H9 (cell line): ENCODE data around the gene ALKBH7. TPM values are rescaled to one million over a fixed set of nuclear protein-coding genes. Genes with fewer than 3 reads are reported as not detected.
"Not testable (repeated sequence)": the region's sequence is repeated elsewhere in the genome, so short reads cannot be mapped to it uniquely, and the experiment has no call there.

ENCODE experiments used
- DNase-seq: peaks from one replicate; pipeline ENCODE4 v3.0.0-alpha.2; 2017
- H2AFZ ChIP-seq: one replicate; pipeline ENCODE4 v1.6.1; 2013; ENCODE audit warnings: mild to moderate bottlenecking, low read length, control low read depth, moderate library complexity
- H2AK5ac ChIP-seq: 2 replicates; pipeline ENCODE4 v1.6.1; 2013; ENCODE audit warnings: low read length, control low read depth, mixed read lengths; ENCODE audit not compliant: insufficient read length
- H2BK120ac ChIP-seq: one replicate; pipeline ENCODE4 v1.6.1; 2013; ENCODE audit warnings: low read depth, mild to moderate bottlenecking, low read length, control low read depth, inconsistent platforms; ENCODE audit not compliant: poor library complexity, severe bottlenecking
- H2BK12ac ChIP-seq: 2 replicates; pipeline ENCODE4 v1.6.1; 2013; ENCODE audit warnings: low read length, control low read depth, mixed read lengths, low read depth; ENCODE audit not compliant: insufficient read length
- H2BK15ac ChIP-seq: 2 replicates; pipeline ENCODE4 v1.6.1; 2013; ENCODE audit warnings: low read depth, low read length, control low read depth
- H2BK20ac ChIP-seq: one replicate; pipeline ENCODE4 v1.6.1; 2013; ENCODE audit warnings: low read depth, mild to moderate bottlenecking, low read length, control low read depth, inconsistent platforms; ENCODE audit not compliant: poor library complexity, severe bottlenecking
- H2BK5ac ChIP-seq: 2 replicates; pipeline ENCODE4 v1.6.1; 2013; ENCODE audit warnings: low read length, control low read depth, mixed read lengths; ENCODE audit not compliant: insufficient read length
- H3K14ac ChIP-seq: 2 replicates; pipeline ENCODE4 v1.6.1; 2013; ENCODE audit warnings: low read length, control low read depth; ENCODE audit not compliant: insufficient read depth
- H3K18ac ChIP-seq: 2 replicates; pipeline ENCODE4 v1.6.1; 2013; ENCODE audit warnings: low read depth, mild to moderate bottlenecking, mixed read lengths, low read length, control low read depth; ENCODE audit not compliant: insufficient read length
- H3K23ac ChIP-seq: 2 replicates; pipeline ENCODE4 v1.6.1; 2013; ENCODE audit warnings: low read length, control low read depth, mixed read lengths, low read depth; ENCODE audit not compliant: insufficient read length
- H3K23me2 ChIP-seq: 2 replicates; pipeline ENCODE4 v1.6.1; 2013; ENCODE audit warnings: low read depth, mild to moderate bottlenecking, mixed read lengths, low read length, control low read depth; ENCODE audit not compliant: insufficient read length, poor library complexity, severe bottlenecking
- H3K27ac ChIP-seq: 2 replicates; pipeline ENCODE4 v1.5.1; 2013; ENCODE audit warnings: low read length, control low read depth, mixed read lengths, low read depth; ENCODE audit not compliant: insufficient read length
- H3K27me3 ChIP-seq: 2 replicates; pipeline ENCODE4 v1.6.1; 2013; ENCODE audit warnings: low read length, control low read depth, inconsistent platforms; ENCODE audit not compliant: insufficient read depth
- H3K4ac ChIP-seq: 2 replicates; pipeline ENCODE4 v1.6.1; 2013; ENCODE audit warnings: low read depth, mild to moderate bottlenecking, control low read depth, inconsistent platforms, low read length, moderate library complexity
- H3K4me1 ChIP-seq: 2 replicates; pipeline ENCODE4 v1.6.1; 2013; ENCODE audit warnings: low read length, control low read depth, inconsistent platforms; ENCODE audit not compliant: insufficient read depth
- H3K4me2 ChIP-seq: 2 replicates; pipeline ENCODE4 v1.6.1; 2013; ENCODE audit warnings: low read length, control low read depth, mixed read lengths; ENCODE audit not compliant: insufficient read length, insufficient read depth
- H3K56ac ChIP-seq: 2 replicates; pipeline ENCODE4 v1.6.1; 2013; ENCODE audit warnings: low read depth, mild to moderate bottlenecking, mixed read lengths, low read length, control low read depth; ENCODE audit not compliant: insufficient read length
- H3K79me1 ChIP-seq: 2 replicates; pipeline ENCODE4 v1.6.1; 2013; ENCODE audit warnings: low read depth, mild to moderate bottlenecking, moderate library complexity, low read length, control low read depth, inconsistent platforms; ENCODE audit not compliant: insufficient read depth, poor library complexity, severe bottlenecking
- H3K79me2 ChIP-seq: 2 replicates; pipeline ENCODE4 v1.6.1; 2013; ENCODE audit warnings: low read length, control low read depth, inconsistent platforms; ENCODE audit not compliant: insufficient read depth
- H3K9ac ChIP-seq: 2 replicates; pipeline ENCODE4 v1.6.1; 2013; ENCODE audit warnings: low read length, control low read depth, mixed read lengths; ENCODE audit not compliant: insufficient read length; ENCODE audit errors: extremely low read depth
- H3K9me3 ChIP-seq: one replicate; pipeline ENCODE4 v1.6.1; 2013; ENCODE audit warnings: low read depth, low read length, inconsistent platforms; ENCODE audit not compliant: control insufficient read depth
- H3T11ph ChIP-seq: one replicate; pipeline ENCODE4 v1.6.1; 2013; ENCODE audit warnings: mild to moderate bottlenecking, low read length, control low read depth, inconsistent platforms
- H4K20me1 ChIP-seq: one replicate; pipeline ENCODE4 v1.6.1; 2013; ENCODE audit not compliant: control insufficient read depth, insufficient read length, insufficient read depth
- H4K5ac ChIP-seq: 2 replicates; pipeline ENCODE4 v1.6.1; 2013; ENCODE audit warnings: low read depth, mild to moderate bottlenecking, mixed read lengths, low read length, control low read depth; ENCODE audit not compliant: insufficient read length
- H4K8ac ChIP-seq: replicated peaks from 2 replicates; pipeline ENCODE4 v1.6.1; 2013; ENCODE audit warnings: low read length, control low read depth, mixed read lengths, low read depth; ENCODE audit not compliant: insufficient read length
- H4K91ac ChIP-seq: 2 replicates; pipeline ENCODE4 v1.6.1; 2013; ENCODE audit warnings: low read depth, mild to moderate bottlenecking, moderate library complexity, mixed read lengths, low read length, control low read depth; ENCODE audit not compliant: insufficient read length
- H3K27ac Mint-ChIP-seq, 3 experiments: 2 replicates in 2 of 3; 3 replicates in 1 of 3; pipeline ENCODE4 v1.8.0; 2020 to 2021; ENCODE audit warnings: mixed read lengths in 3 of 3, mild to moderate bottlenecking in 1 of 3, moderate library complexity in 1 of 3
- H3K27me3 Mint-ChIP-seq: 2 replicates; pipeline ENCODE4 v1.8.0; 2021; ENCODE audit warnings: low read depth, mild to moderate bottlenecking, moderate library complexity, mixed read lengths
- H3K36me3 Mint-ChIP-seq, 3 experiments: 2 replicates in 2 of 3; 3 replicates in 1 of 3; pipeline ENCODE4 v1.8.0; 2020 to 2021; ENCODE audit warnings: low read depth in 3 of 3, mixed read lengths in 3 of 3; ENCODE audit not compliant: insufficient read depth in 1 of 3
- H3K4me1 Mint-ChIP-seq, 2 experiments: 2 replicates each; pipeline ENCODE4 v1.8.0; 2020; ENCODE audit warnings: mixed read lengths in 2 of 2
- H3K4me3 Mint-ChIP-seq, 2 experiments: 2 replicates in 1 of 2; 3 replicates in 1 of 2; pipeline ENCODE4 v1.8.0; 2020 to 2021; ENCODE audit warnings: mild to moderate bottlenecking in 2 of 2, mixed read lengths in 2 of 2, moderate library complexity in 1 of 2
- H3K9me3 Mint-ChIP-seq, 2 experiments: 2 replicates in 1 of 2; 3 replicates in 1 of 2; pipeline ENCODE4 v1.8.0; 2020; ENCODE audit warnings: mild to moderate bottlenecking in 2 of 2, mixed read lengths in 2 of 2, moderate library complexity in 1 of 2
- WGBS: extraction: QIAGEN DNeasy Blood & Tissue Kit; methylation state at CpG from one replicate; pipeline ENCODE4 v1.1.7; 2013; ENCODE audit warnings: missing lambda C conversion rate, low lambda C conversion rate, mixed read lengths; ENCODE audit not compliant: insufficient read length; ENCODE audit errors: extremely low coverage; 5-methylcytosine and 5-hydroxymethylcytosine counted together
- total RNA-seq: library from RNA; stranded (reverse); gene quantifications from 2 replicates; pipeline ENCODE4 v1.2.1, GENCODE V29; 2021
- TF ChIP-seq, protein P1 (sequence below): fragments of 200-600 bp; sonication (generic); conservative IDR thresholded peaks from 3 replicates; pipeline ENCODE4 v1.8.0; 2021; ENCODE audit warnings: antibody characterized with exemption, mild to moderate bottlenecking

Gene ALKBH7
- total RNA-seq, 1 experiment from 2014 or later, result 85.7 TPM

DNA sequence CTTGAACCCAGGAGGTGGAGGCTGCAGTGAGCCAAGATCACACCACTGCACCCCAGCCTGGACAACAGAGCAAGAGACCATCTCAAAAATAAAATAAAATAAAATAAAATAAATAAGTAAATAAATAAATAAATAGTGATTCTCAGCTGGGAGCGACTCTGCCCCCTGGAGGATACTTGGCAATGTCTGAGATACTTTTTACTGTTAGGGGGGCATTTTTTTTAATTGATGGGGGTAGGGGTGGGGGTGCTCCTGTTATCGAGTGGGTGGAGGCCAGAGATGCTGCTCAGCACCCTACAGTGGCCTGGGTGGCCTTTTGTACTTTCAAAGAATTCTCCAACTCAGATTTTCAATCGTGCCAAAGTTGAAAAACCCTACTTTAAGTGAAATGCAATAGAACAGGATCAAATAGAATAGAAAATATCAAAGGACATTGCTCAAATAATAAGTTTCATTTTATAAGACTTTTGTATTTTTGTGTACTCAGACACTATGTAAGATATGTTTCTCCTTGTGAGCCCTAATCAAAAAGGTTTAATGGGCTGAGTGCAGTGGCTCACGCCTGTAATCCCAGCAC, 18.4 kb upstream of the ALKBH7 start:
- Histone ChIP-seq H2BK5ac (no peak overlapping the region), H3K9me3 (no peaks in the 10 kb centered on the region), H3K79me1 (no peaks in the 10 kb centered on the region), H3K4ac (no peak overlapping the region), H3K4me1 (no peaks in the 10 kb centered on the region), H3K23me2 (no peaks in the 10 kb centered on the region), H3T11ph (no peak overlapping the region), H2AFZ (no peak overlapping the region), H3K56ac (no peak overlapping the region), H3K27me3 (no peaks in the 10 kb centered on the region), H3K27ac (no peak overlapping the region), H2BK120ac (no peak overlapping the region), H4K20me1 (no peaks in the 10 kb centered on the region), H3K9ac (no peak overlapping the region), H4K8ac (no peak overlapping the region), H2BK20ac (no peak overlapping the region), H3K14ac (no peak overlapping the region), H3K79me2 (no peaks in the 10 kb centered on the region), H2BK12ac (no peak overlapping the region), H3K4me2 (no peak overlapping the region), H3K23ac (no peak overlapping the region), H2BK15ac (no peak overlapping the region), H4K91ac (no peak overlapping the region), H2AK5ac (no peak overlapping the region), H4K5ac (no peak overlapping the region), H3K18ac (no peak overlapping the region)
- H3K27me3 Mint-ChIP-seq, result peaks cover 7% of the 10 kb centered on the region
- no peak overlapping the region for H3K27ac Mint-ChIP-seq
- no peak for DNase-seq
- no peak overlapping the region for H3K4me3 Mint-ChIP-seq
- H3K4me1 Mint-ChIP-seq, result peaks cover 0 to 6% of the 10 kb centered on the region in 2 experiments; a peak in 2 of 4 replicates
- H3K9me3 Mint-ChIP-seq, result peaks cover 5 to 14% of the 10 kb centered on the region in 2 experiments; a peak in 2 of 5 replicates
- TF ChIP-seq, protein P1, sequence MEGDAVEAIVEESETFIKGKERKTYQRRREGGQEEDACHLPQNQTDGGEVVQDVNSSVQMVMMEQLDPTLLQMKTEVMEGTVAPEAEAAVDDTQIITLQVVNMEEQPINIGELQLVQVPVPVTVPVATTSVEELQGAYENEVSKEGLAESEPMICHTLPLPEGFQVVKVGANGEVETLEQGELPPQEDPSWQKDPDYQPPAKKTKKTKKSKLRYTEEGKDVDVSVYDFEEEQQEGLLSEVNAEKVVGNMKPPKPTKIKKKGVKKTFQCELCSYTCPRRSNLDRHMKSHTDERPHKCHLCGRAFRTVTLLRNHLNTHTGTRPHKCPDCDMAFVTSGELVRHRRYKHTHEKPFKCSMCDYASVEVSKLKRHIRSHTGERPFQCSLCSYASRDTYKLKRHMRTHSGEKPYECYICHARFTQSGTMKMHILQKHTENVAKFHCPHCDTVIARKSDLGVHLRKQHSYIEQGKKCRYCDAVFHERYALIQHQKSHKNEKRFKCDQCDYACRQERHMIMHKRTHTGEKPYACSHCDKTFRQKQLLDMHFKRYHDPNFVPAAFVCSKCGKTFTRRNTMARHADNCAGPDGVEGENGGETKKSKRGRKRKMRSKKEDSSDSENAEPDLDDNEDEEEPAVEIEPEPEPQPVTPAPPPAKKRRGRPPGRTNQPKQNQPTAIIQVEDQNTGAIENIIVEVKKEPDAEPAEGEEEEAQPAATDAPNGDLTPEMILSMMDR, result peak; percentile 56; the same call in 2 of the 3 replicates
- H3K36me3 Mint-ChIP-seq, result no peaks in the 10 kb centered on the region
- WGBS, result no CpG with 5 or more reads among the region's 4 CpGs

DNA sequence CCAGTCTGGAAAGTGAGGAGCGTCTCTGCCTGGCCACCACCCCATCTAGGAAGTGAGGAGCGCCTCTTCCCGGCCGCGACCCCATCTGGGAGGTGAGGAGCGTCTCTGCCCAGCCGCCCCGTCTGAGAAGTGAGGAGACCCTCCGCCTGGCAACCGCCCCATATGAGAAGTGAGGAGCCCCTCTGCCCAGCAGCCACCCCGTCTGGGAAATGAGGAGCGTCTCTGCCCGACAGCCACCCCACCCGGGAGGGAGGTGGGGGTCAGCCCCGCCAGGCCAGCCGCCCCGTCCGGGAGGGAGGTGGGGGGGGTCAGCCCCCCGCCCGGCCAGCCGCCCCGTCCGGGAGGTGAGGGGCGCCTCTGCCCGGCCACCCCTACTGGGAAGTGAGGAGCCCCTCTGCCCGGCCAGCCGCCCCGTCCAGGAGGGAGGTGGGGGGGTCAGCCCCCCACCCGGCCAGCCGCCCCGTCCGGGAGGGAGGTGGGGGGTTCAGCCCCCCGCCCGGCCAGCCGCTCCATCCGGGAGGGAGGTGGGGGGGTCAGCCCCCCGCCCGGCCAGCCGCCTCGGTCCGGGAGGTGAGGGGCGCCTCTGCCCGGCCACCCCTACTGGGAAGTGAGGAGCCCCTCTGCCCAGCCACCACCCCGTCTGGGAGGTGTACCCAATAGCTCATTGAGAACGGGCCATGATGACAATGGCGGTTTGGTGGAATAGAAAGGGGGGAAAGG, 17.1 kb upstream of the ALKBH7 start:
- H3K27ac Mint-ChIP-seq, H3K27ac ChIP-seq, H3K79me1 ChIP-seq, DNase-seq, H4K5ac ChIP-seq, H3K4me3 Mint-ChIP-seq, H2BK20ac ChIP-seq, H3K4me1 Mint-ChIP-seq, H3K18ac ChIP-seq, H4K91ac ChIP-seq, H3K56ac ChIP-seq, H2BK120ac ChIP-seq, H2BK12ac ChIP-seq, H2BK15ac ChIP-seq, H4K8ac ChIP-seq, H3K27me3 ChIP-seq, H3K79me2 ChIP-seq, H3K14ac ChIP-seq, H2AFZ ChIP-seq, H3K27me3 Mint-ChIP-seq, H3K4me1 ChIP-seq, H3T11ph ChIP-seq, H3K36me3 Mint-ChIP-seq, H3K23ac ChIP-seq, H3K9ac ChIP-seq, H3K4ac ChIP-seq, H2AK5ac ChIP-seq, H3K4me2 ChIP-seq, H2BK5ac ChIP-seq, H3K23me2 ChIP-seq, H3K9me3 ChIP-seq, H4K20me1 ChIP-seq: not testable (repeated sequence)
- H3K9me3 Mint-ChIP-seq, result peaks cover 5 to 14% of the 10 kb centered on the region in 2 experiments; a peak in 2 of 5 replicates
- WGBS, result no CpG with 5 or more reads among the region's 46 CpGs
